ENCODE measurements around the gene SETX. TPM values are rescaled to one million over a fixed set of nuclear protein-coding genes. Genes with fewer than 3 reads are reported as not detected.

The SETX gene
- total and polyA plus RNA-seq, 4 donors: 38.0 to 88.7 (median 54.6) TPM

GRCh38 chr9:132333556-132333955 is 21.2 kb downstream of the SETX start:
- Histone ChIP-seq H3K4me3 (ENCODE audit: low read depth, low read length) (no peak overlapping the region), H3K9me3 (ENCODE audit: control insufficient read depth, insufficient read depth, low read length) (no peaks in the 10 kb centered on the region), H3K4me1 (ENCODE audit: control insufficient read depth, insufficient read depth, low read length) (no peaks in the 10 kb centered on the region), H3K36me3 (ENCODE audit: control insufficient read depth, insufficient read depth, low read length) (peaks cover 31% of the 10 kb centered on the region), H3K27me3 (ENCODE audit: control insufficient read depth, insufficient read depth, low read length) (no peaks in the 10 kb centered on the region), H3K27ac (ENCODE audit: low read depth, low read length) (no peak overlapping the region)
- peak in 1 of 6 donors; percentile 4 for DNase-seq (ENCODE audit: low read depth in 4 of 6, low spot score in 6 of 6)
- WGBS (ENCODE audit: insufficient coverage): no CpG with 5 or more reads among the region's 1 CpG

DNA sequence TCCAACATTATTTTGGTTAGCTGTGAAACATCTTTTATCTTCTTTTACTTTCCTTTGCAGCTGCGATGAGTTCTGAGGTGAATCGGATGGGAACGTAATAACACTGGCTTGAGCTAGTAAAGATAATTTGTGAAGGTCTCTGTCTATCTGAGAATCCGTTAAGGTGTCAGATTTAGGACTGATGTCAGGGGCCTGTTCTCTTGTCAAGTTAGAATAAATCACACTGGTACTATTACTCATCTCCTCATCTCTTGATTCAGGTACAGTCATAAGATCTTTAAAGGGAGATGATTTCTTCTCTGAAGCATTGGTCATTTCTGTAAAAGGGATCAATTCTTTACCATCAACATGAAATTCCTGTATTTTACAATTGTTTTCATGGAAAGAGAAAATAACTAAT is 26.2 kb downstream of the SETX start:
- WGBS (ENCODE audit: insufficient coverage): no CpG with 5 or more reads among the region's 4 CpGs
- no peak for DNase-seq (ENCODE audit: low read depth in 4 of 6, low spot score in 6 of 6)
- H3K4me3 ChIP-seq (ENCODE audit: low read depth, low read length): no peak overlapping the region

GRCh38 chr9:132327537-132327936 is 27.2 kb downstream of the SETX start:
- H3K9me3 ChIP-seq (ENCODE audit: control insufficient read depth, insufficient read depth, low read length): no peaks in the 10 kb centered on the region
- H3K36me3 ChIP-seq (ENCODE audit: control insufficient read depth, insufficient read depth, low read length): peaks cover 26% of the 10 kb centered on the region
- DNase-seq (ENCODE audit: low read depth in 4 of 6, low spot score in 6 of 6): no peak
- 100% methylated on average over 5 of the region's 6 CpGs for WGBS (ENCODE audit: insufficient coverage)
- H3K27me3 ChIP-seq (ENCODE audit: control insufficient read depth, insufficient read depth, low read length): no peaks in the 10 kb centered on the region
- no peak overlapping the region for H3K27ac ChIP-seq (ENCODE audit: low read depth, low read length)
- no peaks in the 10 kb centered on the region for H3K4me1 ChIP-seq (ENCODE audit: control insufficient read depth, insufficient read depth, low read length)
- H3K4me3 ChIP-seq (ENCODE audit: low read depth, low read length): no peak overlapping the region

More for the DNA sequence above, 26.2 kb downstream of the SETX start:
- H3K36me3 ChIP-seq (ENCODE audit: control insufficient read depth, insufficient read depth, low read length): peaks cover 31% of the 10 kb centered on the region
- no peaks in the 10 kb centered on the region for H3K9me3 ChIP-seq (ENCODE audit: control insufficient read depth, insufficient read depth, low read length)
- no peak overlapping the region for H3K27ac ChIP-seq (ENCODE audit: low read depth, low read length)
- H3K4me1 ChIP-seq (ENCODE audit: control insufficient read depth, insufficient read depth, low read length): no peaks in the 10 kb centered on the region
- H3K27me3 ChIP-seq (ENCODE audit: control insufficient read depth, insufficient read depth, low read length): no peaks in the 10 kb centered on the region

DNA sequence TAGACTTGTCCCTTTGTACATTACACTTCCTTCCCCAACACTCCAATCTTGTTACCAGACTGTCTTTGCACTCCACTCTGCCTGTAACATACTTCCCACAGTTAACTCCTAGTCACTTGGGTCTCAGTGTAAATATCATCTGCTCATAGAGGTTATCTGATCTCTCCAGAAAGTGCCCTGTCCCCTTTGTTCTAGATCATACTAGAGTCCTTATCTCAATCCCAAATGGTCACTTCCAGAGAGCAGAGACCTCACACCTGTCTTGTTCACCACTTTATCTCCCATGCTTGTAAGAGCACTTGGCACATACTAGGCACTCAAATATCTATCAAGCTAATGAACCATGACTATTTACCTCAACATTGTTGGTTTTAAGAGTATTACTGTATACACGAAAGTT is 30.4 kb downstream of the SETX start:
- Histone ChIP-seq H3K27ac (ENCODE audit: low read depth, low read length) (no peak overlapping the region), H3K4me1 (ENCODE audit: control insufficient read depth, insufficient read depth, low read length) (no peaks in the 10 kb centered on the region), H3K27me3 (ENCODE audit: control insufficient read depth, insufficient read depth, low read length) (no peaks in the 10 kb centered on the region), H3K9me3 (ENCODE audit: control insufficient read depth, insufficient read depth, low read length) (no peaks in the 10 kb centered on the region), H3K4me3 (ENCODE audit: low read depth, low read length) (no peak overlapping the region), H3K36me3 (ENCODE audit: control insufficient read depth, insufficient read depth, low read length) (peaks cover 30% of the 10 kb centered on the region)
- no peak for DNase-seq (ENCODE audit: low read depth in 4 of 6, low spot score in 6 of 6)
- no CpG with 5 or more reads among the region's 1 CpG for WGBS (ENCODE audit: insufficient coverage)

GRCh38 chr9:132319421-132320110 is 35.2 kb downstream of the SETX start:
- peaks cover 15% of the 10 kb centered on the region for H3K36me3 ChIP-seq (ENCODE audit: control insufficient read depth, insufficient read depth, low read length)
- H3K9me3 ChIP-seq (ENCODE audit: control insufficient read depth, insufficient read depth, low read length): no peaks in the 10 kb centered on the region
- H3K4me1 ChIP-seq (ENCODE audit: control insufficient read depth, insufficient read depth, low read length): no peaks in the 10 kb centered on the region
- no peaks in the 10 kb centered on the region for H3K27me3 ChIP-seq (ENCODE audit: control insufficient read depth, insufficient read depth, low read length)
- no peak overlapping the region for H3K4me3 ChIP-seq (ENCODE audit: low read depth, low read length)
- H3K27ac ChIP-seq (ENCODE audit: low read depth, low read length): no peak overlapping the region
- 64% methylated on average over 3 of the region's 4 CpGs for WGBS (ENCODE audit: insufficient coverage)
- no peak for DNase-seq (ENCODE audit: low read depth in 4 of 6, low spot score in 6 of 6)

DNA sequence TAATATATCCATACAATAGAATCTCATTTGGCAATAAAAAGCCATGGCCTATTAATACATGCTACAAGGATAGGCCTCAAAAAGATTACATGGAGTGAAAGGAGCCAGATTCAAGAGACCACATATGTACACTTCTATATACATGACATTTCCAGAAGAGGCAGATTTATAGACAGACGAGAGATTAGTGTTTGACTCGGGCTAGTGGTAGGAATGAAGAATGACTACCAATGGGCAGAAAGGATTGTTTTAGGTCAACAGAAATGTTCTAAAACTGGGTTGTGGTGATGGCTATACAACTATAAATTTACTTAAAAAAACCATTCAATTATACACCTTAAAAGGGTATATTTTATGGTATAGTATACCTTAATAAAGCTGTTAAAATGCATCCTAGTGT is 41.9 kb downstream of the SETX start:
- H3K27me3 ChIP-seq (ENCODE audit: control insufficient read depth, insufficient read depth, low read length): no peaks in the 10 kb centered on the region
- no peaks in the 10 kb centered on the region for H3K4me1 ChIP-seq (ENCODE audit: control insufficient read depth, insufficient read depth, low read length)
- no peak for DNase-seq (ENCODE audit: low read depth in 4 of 6, low spot score in 6 of 6)
- WGBS (ENCODE audit: insufficient coverage): no CpG with 5 or more reads among the region's 2 CpGs
- H3K36me3 ChIP-seq (ENCODE audit: control insufficient read depth, insufficient read depth, low read length): peaks cover 16% of the 10 kb centered on the region
- H3K27ac ChIP-seq (ENCODE audit: low read depth, low read length): no peak overlapping the region
- no peaks in the 10 kb centered on the region for H3K9me3 ChIP-seq (ENCODE audit: control insufficient read depth, insufficient read depth, low read length)
- no peak overlapping the region for H3K4me3 ChIP-seq (ENCODE audit: low read depth, low read length)

- Histone ChIP-seq H3K4me3 (ENCODE audit: low read depth, low read length) (no peak overlapping the region), H3K9me3 (ENCODE audit: control insufficient read depth, insufficient read depth, low read length) (no peaks in the 10 kb centered on the region), H3K4me1 (ENCODE audit: control insufficient read depth, insufficient read depth, low read length) (no peaks in the 10 kb centered on the region), H3K27me3 (ENCODE audit: control insufficient read depth, insufficient read depth, low read length) (no peaks in the 10 kb centered on the region), H3K27ac (ENCODE audit: low read depth, low read length) (no peak overlapping the region), H3K36me3 (ENCODE audit: control insufficient read depth, insufficient read depth, low read length) (peaks cover 20% of the 10 kb centered on the region)
- no peak for DNase-seq (ENCODE audit: low read depth in 4 of 6, low spot score in 6 of 6)
Observed at GRCh38 chr9:132312426-132312825, 42.4 kb downstream of the SETX start.

DNA sequence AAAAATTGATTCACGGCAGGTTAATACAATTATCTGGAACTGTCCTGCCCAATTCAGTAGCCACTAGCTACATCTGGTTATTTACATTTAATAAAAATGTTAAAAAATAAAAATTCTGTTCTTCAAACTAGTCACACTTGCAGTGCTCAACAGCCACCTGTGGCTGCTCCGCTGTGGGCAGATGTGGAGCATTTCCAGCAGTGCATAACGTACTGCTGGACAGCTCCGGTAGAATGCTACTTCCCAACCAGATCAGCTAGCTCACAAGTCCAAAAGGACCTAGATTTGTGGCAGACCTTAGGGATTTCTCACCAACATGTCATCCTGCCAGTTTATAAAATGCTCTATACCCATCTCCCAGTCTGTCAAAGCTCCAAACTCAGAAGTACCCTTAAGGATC is 42.8 kb downstream of the SETX start:
- H3K4me1 ChIP-seq (ENCODE audit: control insufficient read depth, insufficient read depth, low read length): no peaks in the 10 kb centered on the region
- no peaks in the 10 kb centered on the region for H3K9me3 ChIP-seq (ENCODE audit: control insufficient read depth, insufficient read depth, low read length)
- peaks cover 21% of the 10 kb centered on the region for H3K36me3 ChIP-seq (ENCODE audit: control insufficient read depth, insufficient read depth, low read length)
- DNase-seq (ENCODE audit: low read depth in 4 of 6, low spot score in 6 of 6): no peak
- H3K27ac ChIP-seq (ENCODE audit: low read depth, low read length): no peak overlapping the region
- WGBS (ENCODE audit: insufficient coverage): 94% methylated on average over 3 of the region's 4 CpGs
- no peak overlapping the region for H3K4me3 ChIP-seq (ENCODE audit: low read depth, low read length)
- H3K27me3 ChIP-seq (ENCODE audit: control insufficient read depth, insufficient read depth, low read length): no peaks in the 10 kb centered on the region

GRCh38 chr9:132309056-132309455 is 45.7 kb downstream of the SETX start:
- Histone ChIP-seq H3K27ac (ENCODE audit: low read depth, low read length) (no peak overlapping the region), H3K36me3 (ENCODE audit: control insufficient read depth, insufficient read depth, low read length) (peaks cover 32% of the 10 kb centered on the region), H3K4me3 (ENCODE audit: low read depth, low read length) (no peak overlapping the region), H3K9me3 (ENCODE audit: control insufficient read depth, insufficient read depth, low read length) (no peaks in the 10 kb centered on the region), H3K4me1 (ENCODE audit: control insufficient read depth, insufficient read depth, low read length) (no peaks in the 10 kb centered on the region), H3K27me3 (ENCODE audit: control insufficient read depth, insufficient read depth, low read length) (no peaks in the 10 kb centered on the region)
- 83% methylated on average over 1 of the region's 5 CpGs for WGBS (ENCODE audit: insufficient coverage)
- no peak for DNase-seq (ENCODE audit: low read depth in 4 of 6, low spot score in 6 of 6)

DNA sequence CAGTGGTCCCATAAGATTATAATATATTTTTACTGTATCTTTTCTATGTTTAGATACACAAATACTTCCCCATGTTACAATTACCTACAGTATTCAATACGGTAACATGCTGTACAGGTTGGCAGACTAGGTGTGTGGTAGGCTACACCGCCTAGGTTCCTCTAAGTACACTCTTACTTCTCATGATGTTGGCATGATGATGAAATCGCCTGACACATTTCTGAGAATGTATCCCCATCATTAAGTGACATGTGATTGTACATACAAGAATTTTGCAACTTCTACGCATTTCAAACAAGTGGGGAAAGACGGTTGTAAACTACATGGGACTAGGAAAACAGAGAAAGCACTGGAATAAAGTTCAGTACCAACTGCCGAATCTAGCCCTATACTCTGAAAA is 53.3 kb downstream of the SETX start:
- H3K4me3 ChIP-seq (ENCODE audit: low read depth, low read length): no peak overlapping the region
- no peaks in the 10 kb centered on the region for H3K9me3 ChIP-seq (ENCODE audit: control insufficient read depth, insufficient read depth, low read length)
- no peak overlapping the region for H3K27ac ChIP-seq (ENCODE audit: low read depth, low read length)
- peaks cover 31% of the 10 kb centered on the region for H3K36me3 ChIP-seq (ENCODE audit: control insufficient read depth, insufficient read depth, low read length)
- H3K4me1 ChIP-seq (ENCODE audit: control insufficient read depth, insufficient read depth, low read length): no peaks in the 10 kb centered on the region
- no CpG with 5 or more reads among the region's 6 CpGs for WGBS (ENCODE audit: insufficient coverage)
- H3K27me3 ChIP-seq (ENCODE audit: control insufficient read depth, insufficient read depth, low read length): no peaks in the 10 kb centered on the region
- DNase-seq (ENCODE audit: low read depth in 4 of 6, low spot score in 6 of 6): no peak
